Endothelial cell of umbilical vein (primary cell): ENCODE results near the gene IFT74. TPM values are rescaled to one million over a fixed set of nuclear protein-coding genes. Genes with fewer than 3 reads are reported as not detected.

Source experiments
- BruUV-seq: library from RNA; stranded (reverse); fragments of 400-500 nt; replicated peaks from 2 replicates; lab custom pipeline; 2021; lab: Mats Ljungman, UMichigan
- CTCF ChIA-PET: fragments of 300-600, 350-600 bp; sonication (Branson Sonifier 250); formaldehyde crosslinking; loops from one replicate; lab custom pipeline; 2021; ENCODE audit warnings: antibody characterized with exemption, inconsistent platforms; lab: Charles Lee
- POLR2A ChIA-PET: fragments of 300-600, 350-600 bp; sonication (Branson Sonifier 250); formaldehyde crosslinking; loops from one replicate; lab custom pipeline; 2021; ENCODE audit warnings: antibody characterized with exemption, inconsistent platforms; lab: Charles Lee
- DNase-seq: peaks from one replicate; pipeline ENCODE4 v3.0.0-alpha.2; 2011; ENCODE audit warnings: low read depth, low spot score
- FAIRE-seq: peaks from 2 replicates; lab custom pipeline; 2011; peaks lifted over from hg19 to GRCh38; lab: Jason Lieb, UNC
- H2AFZ ChIP-seq: 2 replicates; pipeline ENCODE4 v1.6.0; 2012; ENCODE audit warnings: low read depth, low read length, control low read depth, inconsistent platforms
- H3K27ac ChIP-seq: 2 replicates; pipeline ENCODE4 v1.5.1; 2011; ENCODE audit warnings: low read depth, mild to moderate bottlenecking, control low read depth, low read length, moderate library complexity; ENCODE audit not compliant: insufficient read depth
- H3K27me3 ChIP-seq, 2 experiments: 2 replicates each; pipeline versions ENCODE4 v1.6.0 to v1.6.1; 2011; ENCODE audit warnings: low read length in 2 of 2, mixed read lengths in 1 of 2; ENCODE audit not compliant: control insufficient read depth in 2 of 2, insufficient read depth in 2 of 2
- H3K36me3 ChIP-seq, 2 experiments: 2 replicates in 1 of 2; 3 replicates in 1 of 2; pipeline ENCODE4 v1.5.1; 2011; ENCODE audit warnings: low read length in 2 of 2, mild to moderate bottlenecking in 1 of 2, moderate library complexity in 1 of 2; ENCODE audit not compliant: control insufficient read depth in 2 of 2, insufficient read depth in 2 of 2; ENCODE audit errors: extremely low read depth in 1 of 2
- H3K4me1 ChIP-seq: 3 replicates; pipeline ENCODE4 v1.5.1; 2011; ENCODE audit warnings: mild to moderate bottlenecking, low read length; ENCODE audit not compliant: control insufficient read depth, insufficient read depth; ENCODE audit errors: extremely low read depth
- H3K4me2 ChIP-seq: 2 replicates; pipeline ENCODE4 v1.6.1; 2011; ENCODE audit warnings: low read length, control low read depth, mixed read lengths; ENCODE audit not compliant: insufficient read depth
- H3K4me3 ChIP-seq, 3 experiments: fragments of 200-600 bp in 1 of 3; sonication (generic), shearing (Covaris generic) in 1 of 3; replicated peaks in 1 of 3; 2 replicates each; pipeline ENCODE4 v1.5.1; 2011 to 2016; ENCODE audit warnings: control low read depth in 3 of 3, low read length in 3 of 3, mild to moderate bottlenecking in 2 of 3, inconsistent platforms in 1 of 3, low read depth in 1 of 3, moderate library complexity in 1 of 3; ENCODE audit not compliant: insufficient read depth in 1 of 3
- H3K79me2 ChIP-seq: 2 replicates; pipeline ENCODE4 v1.6.0; 2012; ENCODE audit warnings: low read length, inconsistent platforms; ENCODE audit not compliant: control insufficient read depth, insufficient read depth
- H3K9ac ChIP-seq: replicated peaks from 2 replicates; pipeline ENCODE3; 2011; ENCODE audit warnings: low read length, control low read depth; ENCODE audit not compliant: insufficient read depth; ENCODE audit errors: extremely low read depth
- H3K9me1 ChIP-seq: replicated peaks from 3 replicates; pipeline ENCODE4 v1.6.0; 2011; ENCODE audit warnings: mild to moderate bottlenecking, low read length; ENCODE audit not compliant: control insufficient read depth, insufficient read depth; ENCODE audit errors: extremely low read depth
- H3K9me3 ChIP-seq: replicated peaks from 2 replicates; pipeline ENCODE4 v1.5.1; 2012; ENCODE audit warnings: low read length, inconsistent platforms; ENCODE audit not compliant: control insufficient read depth, insufficient read depth
- H4K20me1 ChIP-seq: replicated peaks from 2 replicates; pipeline ENCODE3; 2011; ENCODE audit warnings: mild to moderate bottlenecking, low read length; ENCODE audit not compliant: control insufficient read depth, insufficient read depth; ENCODE audit errors: extremely low read depth
- EZH2 ChIP-seq: IDR thresholded peaks from 2 replicates; pipeline ENCODE4 v1.6.1; 2012; ENCODE audit warnings: borderline replicate concordance, low read depth, mild to moderate bottlenecking, moderate library complexity, low read length, inconsistent platforms; ENCODE audit not compliant: severe bottlenecking
- FOS ChIP-seq: IDR thresholded peaks from 2 replicates; pipeline ENCODE4 v1.6.1; 2011; ENCODE audit warnings: mild to moderate bottlenecking, low read length, moderate library complexity, borderline replicate concordance; ENCODE audit not compliant: insufficient read depth
- GATA2 ChIP-seq: IDR thresholded peaks from 2 replicates; pipeline ENCODE4 v1.7.0; 2011; ENCODE audit warnings: low read depth, mild to moderate bottlenecking, moderate library complexity, mixed read lengths, low read length; ENCODE audit not compliant: insufficient read length, insufficient read depth
- JUN ChIP-seq: IDR thresholded peaks from 2 replicates; pipeline ENCODE4 v1.6.1; 2011; ENCODE audit warnings: borderline replicate concordance, low read depth; ENCODE audit not compliant: insufficient read length, insufficient read depth
- MYC ChIP-seq: IDR thresholded peaks from one replicate; pipeline ENCODE4 v1.6.1; 2011; ENCODE audit warnings: mild to moderate bottlenecking, low read depth, low read length
- POLR2A ChIP-seq: IDR thresholded peaks from 2 replicates; pipeline ENCODE4 v1.6.1; 2012; ENCODE audit warnings: low read depth, mild to moderate bottlenecking, control low read depth, low read length
- POLR2AphosphoS5 ChIP-seq: IDR thresholded peaks from 2 replicates; pipeline ENCODE4 v1.6.1; 2012; ENCODE audit warnings: low read depth, mild to moderate bottlenecking, control low read depth, low read length, moderate library complexity; ENCODE audit not compliant: insufficient read depth
- dilution Hi-C: fragments of 300-500 bp; cut with MboI; formaldehyde crosslinking; loops from one replicate; pipeline ENCODE4 v1.15.0; 2019; ENCODE audit warnings: low sequenced_read_pairs; ENCODE audit not compliant: extremely low pct_ligation_motif_present
- intact Hi-C: fragments of 100-400 bp; cut with micrococcal nuclease; formaldehyde crosslinking; loops from one replicate; pipeline ENCODE4 v1.10.0; 2022
- polyA plus RNA-seq, 4 experiments: library from polyadenylated mRNA; depleted of rRNA in 3 of 4; stranded (reverse) in 3 of 4; unstranded in 1 of 4; fragments of >200 nt; gene quantifications; 2 replicates each; pipeline versions ENCODE4 v1.2.1 to v1.2.3, GENCODE V29; 2011 to 2012; ENCODE audit warnings: missing spikeins in 1 of 4
- total RNA-seq: library from RNA; stranded (reverse); gene quantifications from 2 replicates; pipeline ENCODE4 v1.2.3, GENCODE V29; 2021
- TF ChIP-seq, protein P1 (sequence below): IDR thresholded peaks from 2 replicates; pipeline ENCODE4 v1.6.1; 2011; ENCODE audit not compliant: insufficient read depth, insufficient read length
- TF ChIP-seq, protein P2 (sequence below), 2 donors: IDR thresholded peaks; 1 replicate in 1 of 2; 2 replicates in 1 of 2; pipeline ENCODE4 v1.5.1; 2011; ENCODE audit warnings: low read length in 2 of 2, mild to moderate bottlenecking in 2 of 2, moderate library complexity in 2 of 2, control low read depth in 1 of 2, inconsistent platforms in 1 of 2, low read depth in 1 of 2; ENCODE audit not compliant: insufficient read depth in 1 of 2; ENCODE audit errors: extremely low read depth in 1 of 2

The IFT74 gene
- total and polyA plus RNA-seq, 2 donors (not counting 3 experiments of a cell fraction or from before 2014, with no cell fraction given), result 3.4 to 10.8 TPM

DNA sequence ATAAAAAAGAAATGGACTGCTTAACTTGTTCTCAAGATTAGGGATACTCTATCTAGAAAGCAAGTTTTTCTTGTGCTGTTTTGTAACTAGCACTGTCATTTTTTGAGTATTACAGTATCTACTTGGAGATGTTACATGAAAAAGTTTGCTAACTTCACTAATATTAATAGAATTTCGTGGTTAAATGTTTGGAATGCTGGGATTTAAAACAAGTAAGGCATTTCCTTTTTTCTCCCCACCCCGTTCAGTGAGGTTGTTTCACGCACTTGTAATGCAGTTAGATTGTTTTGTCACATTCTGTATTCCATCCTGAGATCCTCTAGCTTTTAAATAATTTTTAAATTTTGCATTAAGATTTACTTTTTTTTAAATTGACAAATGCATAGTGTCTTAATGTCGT, 132.8 kb downstream of the IFT74 start:
- no peak overlapping the region for H2AFZ ChIP-seq
- FAIRE-seq (no peak), DNase-seq (no peak)
- dilution Hi-C loops (no loop called here), intact Hi-C loops (no loop called here)
- H4K20me1 ChIP-seq, result no peaks in the 10 kb centered on the region
- no TSS peak for BruUV-seq
- ChIA-PET CTCF (no interaction called here), POLR2A (no interaction called here)
- H3K9ac ChIP-seq, result no peak overlapping the region
- no peak overlapping the region for H3K27ac ChIP-seq
- H3K27me3 ChIP-seq, result no peaks in the 10 kb centered on the region
- TF ChIP-seq, protein P1, sequence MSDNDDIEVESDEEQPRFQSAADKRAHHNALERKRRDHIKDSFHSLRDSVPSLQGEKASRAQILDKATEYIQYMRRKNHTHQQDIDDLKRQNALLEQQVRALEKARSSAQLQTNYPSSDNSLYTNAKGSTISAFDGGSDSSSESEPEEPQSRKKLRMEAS, result no peak
- TF ChIP-seq MYC (no peak), JUN (no peak)
- H3K4me3 ChIP-seq, result no peak overlapping the region
- H3K4me1 ChIP-seq, result no peaks in the 10 kb centered on the region
- no peaks in the 10 kb centered on the region for H3K9me1 ChIP-seq
- H3K79me2 ChIP-seq, result no peaks in the 10 kb centered on the region
- H3K4me2 ChIP-seq, result no peak overlapping the region
- H3K9me3 ChIP-seq, result no peaks in the 10 kb centered on the region
- H3K36me3 ChIP-seq, result no peaks in the 10 kb centered on the region

DNA sequence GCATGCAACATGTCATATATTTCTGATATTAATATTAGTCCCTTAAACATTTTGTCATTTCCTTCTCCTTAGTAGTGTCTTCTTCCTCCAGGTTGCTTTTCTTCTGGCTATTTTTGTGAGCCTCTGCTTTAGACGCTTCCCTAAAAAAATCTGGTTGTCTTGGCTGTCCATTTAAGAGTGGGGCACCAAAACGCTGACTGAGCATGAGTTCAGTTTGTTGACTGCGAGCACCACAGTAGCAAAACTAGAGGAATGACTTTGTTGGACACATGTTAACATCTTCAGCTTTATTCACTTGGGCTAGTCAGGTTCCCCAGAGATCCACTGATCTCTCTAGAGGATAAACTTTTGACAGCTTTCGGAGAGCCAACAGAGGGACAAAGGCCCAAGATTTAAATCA, 133.5 kb downstream of the IFT74 start:
- ChIA-PET CTCF (no interaction called here), POLR2A (no interaction called here)
- Histone ChIP-seq H3K9ac (no peak overlapping the region), H3K27me3 (no peaks in the 10 kb centered on the region), H3K36me3 (no peaks in the 10 kb centered on the region), H3K9me3 (no peaks in the 10 kb centered on the region), H3K4me2 (no peak overlapping the region), H3K27ac (no peak overlapping the region), H2AFZ (no peak overlapping the region), H3K4me3 (no peak overlapping the region), H3K79me2 (no peaks in the 10 kb centered on the region), H4K20me1 (no peaks in the 10 kb centered on the region), H3K4me1 (peaks cover 4% of the 10 kb centered on the region), H3K9me1 (no peaks in the 10 kb centered on the region)
- BruUV-seq, result no TSS peak
- intact Hi-C loops (no loop called here), dilution Hi-C loops (no loop called here)
- TF ChIP-seq FOS, result no peak
- no peak for TF ChIP-seq POLR2AphosphoS5
- TF ChIP-seq, protein P2, sequence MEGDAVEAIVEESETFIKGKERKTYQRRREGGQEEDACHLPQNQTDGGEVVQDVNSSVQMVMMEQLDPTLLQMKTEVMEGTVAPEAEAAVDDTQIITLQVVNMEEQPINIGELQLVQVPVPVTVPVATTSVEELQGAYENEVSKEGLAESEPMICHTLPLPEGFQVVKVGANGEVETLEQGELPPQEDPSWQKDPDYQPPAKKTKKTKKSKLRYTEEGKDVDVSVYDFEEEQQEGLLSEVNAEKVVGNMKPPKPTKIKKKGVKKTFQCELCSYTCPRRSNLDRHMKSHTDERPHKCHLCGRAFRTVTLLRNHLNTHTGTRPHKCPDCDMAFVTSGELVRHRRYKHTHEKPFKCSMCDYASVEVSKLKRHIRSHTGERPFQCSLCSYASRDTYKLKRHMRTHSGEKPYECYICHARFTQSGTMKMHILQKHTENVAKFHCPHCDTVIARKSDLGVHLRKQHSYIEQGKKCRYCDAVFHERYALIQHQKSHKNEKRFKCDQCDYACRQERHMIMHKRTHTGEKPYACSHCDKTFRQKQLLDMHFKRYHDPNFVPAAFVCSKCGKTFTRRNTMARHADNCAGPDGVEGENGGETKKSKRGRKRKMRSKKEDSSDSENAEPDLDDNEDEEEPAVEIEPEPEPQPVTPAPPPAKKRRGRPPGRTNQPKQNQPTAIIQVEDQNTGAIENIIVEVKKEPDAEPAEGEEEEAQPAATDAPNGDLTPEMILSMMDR (IDR thresholded peaks at IDR 0.05; ENCODE audit: extremely low read depth in 1 of 2, insufficient read depth in 1 of 2, low read depth in 1 of 2, low read length in 2 of 2), result no peak
- no peak for TF ChIP-seq POLR2A
- no peak for TF ChIP-seq EZH2
- TF ChIP-seq, protein P1, result no peak
- TF ChIP-seq GATA2, result no peak
- TF ChIP-seq JUN, result no peak
- TF ChIP-seq MYC, result no peak
- no peak for DNase-seq
- FAIRE-seq, result no peak
